ENCODE results near the gene KCNG2.

DNA sequence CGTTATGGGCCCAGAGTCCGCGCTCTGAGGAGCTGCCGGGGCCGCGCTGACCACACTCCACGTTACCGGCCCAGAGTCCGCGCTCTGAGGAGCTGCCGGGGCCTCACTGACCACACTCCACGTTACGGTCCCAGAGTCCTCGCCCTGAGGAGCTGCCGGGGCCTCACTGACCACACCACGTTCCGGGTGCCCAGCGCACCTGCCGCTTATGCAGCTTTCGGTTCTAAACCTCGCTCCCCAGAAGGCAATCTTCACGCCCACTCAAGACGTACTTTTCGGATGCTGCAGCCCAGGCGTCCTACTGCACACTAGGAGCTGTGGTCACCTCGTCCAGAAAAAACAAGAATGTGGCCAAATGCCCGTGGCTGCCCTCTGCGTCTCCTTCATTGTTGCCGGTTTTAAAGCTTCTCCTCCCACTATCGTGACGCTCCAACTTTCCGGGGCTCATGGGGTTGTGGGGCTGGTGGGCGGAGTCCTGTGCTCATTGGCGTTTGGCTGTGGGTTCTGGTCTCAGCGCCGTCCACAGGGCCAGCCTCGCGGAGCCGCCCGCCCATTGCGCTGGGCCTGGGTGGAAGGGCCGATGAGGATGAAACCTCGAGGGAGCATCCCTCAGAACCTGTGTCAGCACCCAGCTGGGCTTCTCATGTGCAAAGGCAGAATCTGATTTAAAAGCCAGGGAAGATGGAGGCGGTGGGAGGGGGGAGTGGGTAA lies 11.9 kb downstream of the KCNG2 start:
- TF ChIP-seq POLR2A (IDR thresholded peaks at IDR 0.05), result no peak
- TF ChIP-seq, protein P1, sequence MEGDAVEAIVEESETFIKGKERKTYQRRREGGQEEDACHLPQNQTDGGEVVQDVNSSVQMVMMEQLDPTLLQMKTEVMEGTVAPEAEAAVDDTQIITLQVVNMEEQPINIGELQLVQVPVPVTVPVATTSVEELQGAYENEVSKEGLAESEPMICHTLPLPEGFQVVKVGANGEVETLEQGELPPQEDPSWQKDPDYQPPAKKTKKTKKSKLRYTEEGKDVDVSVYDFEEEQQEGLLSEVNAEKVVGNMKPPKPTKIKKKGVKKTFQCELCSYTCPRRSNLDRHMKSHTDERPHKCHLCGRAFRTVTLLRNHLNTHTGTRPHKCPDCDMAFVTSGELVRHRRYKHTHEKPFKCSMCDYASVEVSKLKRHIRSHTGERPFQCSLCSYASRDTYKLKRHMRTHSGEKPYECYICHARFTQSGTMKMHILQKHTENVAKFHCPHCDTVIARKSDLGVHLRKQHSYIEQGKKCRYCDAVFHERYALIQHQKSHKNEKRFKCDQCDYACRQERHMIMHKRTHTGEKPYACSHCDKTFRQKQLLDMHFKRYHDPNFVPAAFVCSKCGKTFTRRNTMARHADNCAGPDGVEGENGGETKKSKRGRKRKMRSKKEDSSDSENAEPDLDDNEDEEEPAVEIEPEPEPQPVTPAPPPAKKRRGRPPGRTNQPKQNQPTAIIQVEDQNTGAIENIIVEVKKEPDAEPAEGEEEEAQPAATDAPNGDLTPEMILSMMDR (IDR thresholded peaks at IDR 0.05), result no peak
- TF ChIP-seq EP300 (IDR thresholded peaks at IDR 0.05; ENCODE audit: low read depth), result no peak

Measured in transverse colon (tissue), 3 donors.